Brain pericyte (primary cell): ENCODE data around the gene ZNF675.
"Not testable (repeated sequence)": the region's sequence is repeated elsewhere in the genome, so short reads cannot be mapped to it uniquely, and the experiment has no call there.

Experiments
- DNase-seq: peaks from one replicate; pipeline ENCODE4 v3.0.0-alpha.2; 2012; ENCODE audit warnings: low read depth, low spot score

ZNF675 gene

GRCh38 chr19:23686621-23687423 is at the start of gene ZNF675:
Gene ZNF675, minus strand, starts transcription at chr19:23687212. Its CDS starts 179 bp downstream, at chr19:23687033.
- peak; percentile 72 for DNase-seq

- DNase-seq: not testable (repeated sequence)
These were observed 43.9 kb upstream of the ZNF675 start for GRCh38 chr19:23730729-23731465.

- DNase-seq: not testable (repeated sequence)
These were observed 37.1 kb upstream of the ZNF675 start for GRCh38 chr19:23724161-23724560.

- no peak for DNase-seq
These were observed 31.8 kb upstream of the ZNF675 start for GRCh38 chr19:23718802-23719201.

- DNase-seq: no peak
These were observed 29.8 kb upstream of the ZNF675 start for GRCh38 chr19:23716792-23717191.

GRCh38 chr19:23709347-23709746 is 22.3 kb upstream of the ZNF675 start:
- DNase-seq: no peak

- DNase-seq: no peak
These were observed 19.6 kb upstream of the ZNF675 start for GRCh38 chr19:23706657-23707056.

- DNase-seq: no peak
These were observed 12.5 kb upstream of the ZNF675 start for GRCh38 chr19:23699521-23699860.

GRCh38 chr19:23698711-23699520 is 11.9 kb upstream of the ZNF675 start:
- DNase-seq: no peak

- DNase-seq: not testable (repeated sequence)
These were observed 5.9 kb upstream of the ZNF675 start for GRCh38 chr19:23692937-23693336.

GRCh38 chr19:23673132-23673531 is 13.9 kb downstream of the ZNF675 start:
- DNase-seq: no peak

GRCh38 chr19:23668606-23669005 is 18.4 kb downstream of the ZNF675 start:
- not testable (repeated sequence) for DNase-seq

- DNase-seq: no peak
These were observed 21.2 kb downstream of the ZNF675 start for GRCh38 chr19:23665651-23666410.

GRCh38 chr19:23649817-23650216 is 37.2 kb downstream of the ZNF675 start:
- not testable (repeated sequence) for DNase-seq
